Testis (tissue), 2 donors: Measurements from ENCODE around the gene PNRC2.

Source experiments
- CTCF ChIP-seq, 3 experiments: fragments of 450-650 bp in 2 of 3; fragments of 200-600 bp in 1 of 3; sonication (generic) in 1 of 3; IDR thresholded peaks; one replicate each; pipeline ENCODE4 v1.5.1; 2016 to 2019; ENCODE audit warnings: antibody characterized with exemption in 3 of 3, mild to moderate bottlenecking in 2 of 3, moderate library complexity in 1 of 3
- POLR2A ChIP-seq: fragments of 450-650 bp; IDR thresholded peaks from one replicate; pipeline ENCODE4 v1.6.1; 2017; ENCODE audit warnings: antibody characterized with exemption, mild to moderate bottlenecking, moderate library complexity

GRCh38 chr1:23996700-23997229, 37.1 kb downstream of the PNRC2 start:
- TF ChIP-seq CTCF (IDR thresholded peaks at IDR 0.05), result no peak
- no peak for TF ChIP-seq POLR2A
